ENCODE measurements around the gene MOCS1. TPM values are rescaled to one million over a fixed set of nuclear protein-coding genes. Genes with fewer than 3 reads are reported as not detected.

MOCS1 gene
- total RNA-seq, 2 experiments from 2014 or later = 1.7 to 1.8 TPM

- CTCF ChIA-PET = interaction anchor here (1.0 kb wide), 2 partner anchors 8 to 9 kb away, joined by 3 read pairs; no protein-coding TSS in a partner anchor
- peak; percentile 69 for DNase-seq
- Mint-ChIP-seq H3K4me3 (no peak overlapping the region), H3K27me3 (peaks cover 3% of the 10 kb centered on the region), H3K9me3 (no peaks in the 10 kb centered on the region), H3K36me3 (ENCODE audit: low read depth) (no peaks in the 10 kb centered on the region), H3K27ac (no peak overlapping the region), H3K4me1 (no peaks in the 10 kb centered on the region)
- POLR2A ChIA-PET = no interaction called here
Measured at GRCh38 chr6:39865011-39865888, 69.0 kb downstream of the MOCS1 start.

DNA sequence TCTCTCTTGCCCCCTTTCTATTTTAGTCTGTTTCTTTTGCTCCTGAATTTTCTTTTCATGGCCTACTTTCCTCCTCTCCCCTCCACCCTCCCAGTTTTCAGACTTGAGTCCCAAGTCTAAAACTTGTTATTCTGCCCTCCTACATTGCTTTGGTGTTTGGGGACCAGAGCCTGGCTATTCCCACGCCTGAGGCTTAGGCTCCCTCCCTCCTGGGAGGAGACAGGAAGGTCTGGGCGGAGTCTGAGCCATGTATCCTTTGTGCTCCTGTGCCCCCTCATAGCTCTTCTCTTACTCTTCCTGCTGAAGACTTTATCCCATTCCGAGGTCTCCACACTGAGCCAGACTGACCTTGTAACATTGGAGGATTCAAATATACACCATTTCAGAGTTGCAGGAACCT lies 72.6 kb downstream of the MOCS1 start:
- ChIA-PET CTCF (no interaction called here), POLR2A (no interaction called here)
- Mint-ChIP-seq H3K27ac (no peak overlapping the region), H3K27me3 (peaks cover 3% of the 10 kb centered on the region), H3K4me3 (no peak overlapping the region), H3K4me1 (no peaks in the 10 kb centered on the region), H3K9me3 (no peaks in the 10 kb centered on the region), H3K36me3 (ENCODE audit: low read depth) (no peaks in the 10 kb centered on the region)
- no peak for DNase-seq

DNA sequence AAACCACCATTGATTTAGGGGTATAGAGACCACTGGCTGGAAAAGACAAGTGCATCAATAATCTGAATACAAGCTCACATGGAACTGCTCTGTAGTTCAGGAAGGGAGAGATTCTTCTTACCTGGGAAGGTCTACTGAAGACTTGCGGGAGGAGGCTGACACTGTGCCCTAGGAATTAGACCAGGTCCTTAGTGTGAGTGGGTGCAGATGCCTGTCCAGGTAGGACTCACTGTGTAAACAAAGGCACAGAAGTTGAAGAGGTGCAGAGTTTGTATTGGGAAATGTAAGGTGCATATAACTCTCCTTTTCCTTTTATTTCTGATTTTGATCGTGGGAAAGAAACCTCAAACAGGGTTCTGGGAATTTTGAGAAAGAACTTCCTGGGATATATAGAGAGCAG lies 75.2 kb downstream of the MOCS1 start:
- DNase-seq = no peak
- POLR2A ChIA-PET = no interaction called here
- Mint-ChIP-seq H3K27me3 (peaks cover 3% of the 10 kb centered on the region), H3K27ac (no peak overlapping the region), H3K4me3 (no peak overlapping the region), H3K4me1 (no peaks in the 10 kb centered on the region), H3K36me3 (ENCODE audit: low read depth) (no peaks in the 10 kb centered on the region), H3K9me3 (no peaks in the 10 kb centered on the region)
- CTCF ChIA-PET = no interaction called here

GRCh38 chr6:39855356-39855995 lies 78.8 kb downstream of the MOCS1 start:
- DNase-seq = no peak
- H3K4me1 Mint-ChIP-seq = no peaks in the 10 kb centered on the region
- CTCF ChIA-PET = no interaction called here
- H3K27me3 Mint-ChIP-seq = peaks cover 2% of the 10 kb centered on the region
- POLR2A ChIA-PET = no interaction called here
- H3K27ac Mint-ChIP-seq = no peak overlapping the region
- no peaks in the 10 kb centered on the region for H3K9me3 Mint-ChIP-seq
- H3K36me3 Mint-ChIP-seq (ENCODE audit: low read depth) = no peaks in the 10 kb centered on the region
- H3K4me3 Mint-ChIP-seq = no peak overlapping the region

Other genes with a start within 250 kb of the MOCS1 start
- not detected for gene KIF6, start 209.1 kb downstream of the MOCS1 start, total RNA-seq
- not detected for gene DAAM2, start 142.1 kb downstream of the MOCS1 start, total RNA-seq